Measurements from ENCODE around the gene RHBDL3.

RHBDL3 gene

DNA sequence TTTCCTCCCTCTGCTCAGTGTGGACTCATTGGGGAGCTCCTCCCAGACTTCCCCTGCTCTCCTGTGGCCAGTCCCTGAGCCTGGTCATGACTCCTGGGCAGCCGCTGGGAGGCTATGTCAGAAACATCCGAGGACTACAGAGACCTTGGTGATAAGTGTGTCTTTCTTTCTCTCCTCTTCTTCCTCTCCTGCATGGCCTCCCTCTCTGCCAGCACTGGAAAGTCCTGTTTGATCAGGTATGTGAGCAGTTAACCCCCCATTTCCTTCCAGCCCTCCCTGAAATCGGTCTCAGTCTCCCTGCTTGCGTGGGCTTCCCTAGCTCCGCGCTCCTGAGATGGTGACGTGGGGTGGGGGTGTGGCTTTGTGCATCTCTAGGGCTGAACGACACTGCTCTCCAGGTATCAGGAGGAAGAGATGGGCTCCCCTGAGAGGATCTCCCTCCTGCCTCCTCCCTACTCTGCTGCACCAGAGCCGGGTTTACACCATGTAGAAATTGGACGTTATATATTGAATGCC is 2.1 kb downstream of the RHBDL3 start:
- no peak for DNase-seq

DNA sequence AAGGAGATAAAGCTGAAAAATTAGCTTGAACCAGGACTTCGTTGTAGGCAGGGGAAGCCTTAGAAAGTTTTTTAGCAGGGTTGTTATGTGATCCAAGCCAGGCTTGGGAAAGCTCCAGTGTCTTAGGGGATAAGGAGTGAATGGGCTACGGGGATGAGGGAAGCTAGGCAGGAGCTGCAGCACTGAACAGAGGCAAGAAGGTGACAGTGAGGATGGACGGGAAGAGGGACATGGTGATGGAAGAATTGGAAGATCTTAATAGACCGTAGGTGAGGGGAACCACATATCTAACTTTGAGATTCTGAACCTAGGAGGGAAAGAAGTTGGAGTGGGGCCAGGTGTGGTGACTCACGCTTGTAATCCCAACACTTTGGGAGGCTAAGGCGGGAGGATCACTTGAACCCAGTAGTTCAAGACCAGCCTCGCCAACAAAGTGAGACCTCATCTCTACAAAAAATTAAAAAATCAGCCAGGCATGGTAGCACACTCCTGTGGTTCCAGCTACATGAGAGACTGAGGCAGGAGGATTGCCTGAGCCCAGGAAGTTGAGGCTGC is 3.2 kb downstream of the RHBDL3 start:
- DNase-seq = no peak

DNA sequence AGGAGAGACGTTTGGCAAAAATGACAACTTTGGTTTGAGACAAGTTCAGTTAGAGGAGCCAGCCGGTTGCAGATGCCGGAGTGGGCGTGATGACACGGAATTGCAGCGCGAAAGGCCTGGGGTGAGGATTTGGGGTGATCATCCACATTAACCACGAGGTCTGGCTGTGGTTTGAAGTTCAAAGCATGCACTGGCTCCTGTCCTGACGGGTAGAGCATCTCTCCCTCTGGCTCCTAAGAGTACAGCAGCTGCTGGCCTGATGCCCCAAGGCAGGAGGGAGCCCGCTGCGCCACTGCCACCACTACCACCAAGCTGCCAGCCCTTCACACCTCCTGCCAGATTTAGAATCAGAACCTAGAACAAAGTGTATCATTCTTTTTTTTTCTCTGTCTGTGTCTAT is 3.7 kb downstream of the RHBDL3 start:
- DNase-seq = peak; percentile 22

GRCh38 chr17:32271844-32272243 is 6.2 kb downstream of the RHBDL3 start:
- no peak for DNase-seq

GRCh38 chr17:32274101-32274500 is 8.5 kb downstream of the RHBDL3 start:
- no peak for DNase-seq

DNA sequence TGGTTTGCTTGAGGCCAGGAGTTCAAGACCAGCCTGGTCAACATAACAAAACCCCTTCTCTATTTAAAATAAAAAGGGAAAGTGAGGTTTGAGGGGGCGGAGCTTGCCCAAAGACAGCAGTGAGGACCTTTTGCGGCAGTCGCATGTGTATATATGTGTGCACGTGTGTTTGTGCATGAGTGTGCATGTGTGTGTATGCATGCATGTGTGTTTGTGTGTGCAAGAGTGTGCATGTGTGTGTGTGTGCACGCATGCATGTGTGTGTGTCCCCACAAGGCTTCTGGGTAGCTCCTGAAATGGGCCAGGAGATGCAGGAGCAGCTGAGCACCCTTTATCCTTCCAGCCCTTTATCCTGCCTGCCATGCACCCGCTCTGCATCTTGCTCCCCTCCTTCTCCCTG is 9.0 kb downstream of the RHBDL3 start:
- no peak for DNase-seq

DNA sequence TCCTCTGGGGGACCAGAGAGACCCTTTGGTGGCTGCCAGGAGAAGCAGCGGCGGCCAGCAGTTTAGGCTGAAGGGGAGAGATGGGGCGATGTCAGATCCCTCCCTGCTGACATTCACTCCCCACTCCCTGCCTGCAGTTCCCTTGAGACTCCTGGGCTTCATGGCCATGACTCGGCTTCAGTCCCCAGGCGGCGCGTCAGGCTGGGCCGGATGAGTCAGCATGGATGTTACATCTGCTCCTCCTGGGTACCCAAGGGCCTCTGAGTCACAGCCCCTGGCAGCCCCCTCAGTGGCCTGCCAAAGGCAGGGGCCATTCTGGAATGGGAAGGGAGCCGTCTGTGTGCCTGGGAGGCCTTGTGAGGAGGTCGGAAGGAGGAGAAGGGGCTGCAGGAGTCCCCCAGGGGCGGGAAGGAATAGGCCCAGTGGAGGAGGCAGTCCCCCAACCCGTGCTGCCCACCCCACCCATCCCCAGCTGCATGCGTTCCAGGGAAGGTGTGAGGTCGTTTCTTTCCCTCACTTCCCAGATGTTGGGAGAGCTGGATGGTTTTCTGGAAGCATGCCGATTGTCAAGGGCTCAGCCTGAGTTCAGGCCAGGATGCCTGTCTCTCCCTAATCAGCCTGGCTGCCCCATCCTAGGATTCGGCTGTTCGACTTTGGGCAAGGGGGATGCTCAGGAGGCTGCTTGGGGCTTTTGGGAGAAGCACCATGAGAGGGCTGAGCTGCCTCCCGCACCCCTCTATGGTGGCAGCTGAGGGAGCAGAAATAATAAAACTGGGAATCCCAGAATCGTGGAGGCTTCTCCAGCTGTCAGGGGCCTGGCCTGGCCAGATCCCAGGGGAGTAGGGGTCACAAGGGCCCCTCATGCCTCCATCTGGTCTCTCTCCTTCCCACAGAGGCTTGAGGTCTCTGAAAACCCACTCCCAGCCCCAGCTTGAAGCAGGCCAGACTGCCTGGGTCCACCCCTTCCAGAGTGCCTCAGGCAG is 9.7 kb downstream of the RHBDL3 start:
- DNase-seq = no peak

DNA sequence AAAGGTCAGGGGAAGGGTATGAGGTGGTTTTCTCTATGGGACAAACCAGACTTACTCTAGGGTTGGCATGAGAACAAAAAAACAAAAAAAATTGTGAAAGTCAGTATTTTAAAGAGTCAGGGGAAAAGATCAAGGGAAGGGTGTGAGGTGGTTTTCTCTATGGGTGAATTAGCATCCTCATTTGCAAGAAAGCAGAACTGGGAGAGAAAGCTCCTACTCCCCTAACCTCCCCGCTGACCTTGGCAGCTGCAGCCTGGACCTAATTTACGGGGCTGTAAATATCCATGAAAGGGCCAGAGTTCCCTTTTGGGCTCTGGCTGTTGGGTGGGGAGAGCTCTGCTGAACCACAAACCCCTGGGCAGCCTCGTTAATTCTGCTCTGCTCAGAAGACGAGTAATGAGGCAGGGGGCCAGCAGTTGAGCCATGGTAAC is 10.6 kb downstream of the RHBDL3 start:
- DNase-seq = no peak

- no peak for DNase-seq
Observed at GRCh38 chr17:32277284-32277683, 11.7 kb downstream of the RHBDL3 start.

DNA sequence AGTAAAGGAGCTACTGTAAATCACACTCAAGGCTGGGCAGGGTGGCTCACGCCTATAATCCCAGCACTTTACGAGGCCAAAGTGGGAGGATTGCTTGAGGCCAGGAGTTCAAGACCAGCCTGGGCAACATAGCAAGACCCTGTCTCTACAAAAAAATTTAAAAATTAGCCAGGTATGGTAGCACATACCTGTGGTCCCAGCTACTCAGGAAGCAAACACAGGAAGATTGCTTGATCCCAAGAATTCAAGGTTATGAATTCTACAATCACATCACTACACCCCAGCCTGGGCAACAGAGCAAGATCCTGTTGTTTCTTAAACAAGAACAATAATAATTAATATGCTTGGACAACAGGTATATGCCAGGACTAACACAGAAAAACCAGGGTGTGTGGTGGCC is 13.2 kb downstream of the RHBDL3 start:
- DNase-seq = no peak

DNA sequence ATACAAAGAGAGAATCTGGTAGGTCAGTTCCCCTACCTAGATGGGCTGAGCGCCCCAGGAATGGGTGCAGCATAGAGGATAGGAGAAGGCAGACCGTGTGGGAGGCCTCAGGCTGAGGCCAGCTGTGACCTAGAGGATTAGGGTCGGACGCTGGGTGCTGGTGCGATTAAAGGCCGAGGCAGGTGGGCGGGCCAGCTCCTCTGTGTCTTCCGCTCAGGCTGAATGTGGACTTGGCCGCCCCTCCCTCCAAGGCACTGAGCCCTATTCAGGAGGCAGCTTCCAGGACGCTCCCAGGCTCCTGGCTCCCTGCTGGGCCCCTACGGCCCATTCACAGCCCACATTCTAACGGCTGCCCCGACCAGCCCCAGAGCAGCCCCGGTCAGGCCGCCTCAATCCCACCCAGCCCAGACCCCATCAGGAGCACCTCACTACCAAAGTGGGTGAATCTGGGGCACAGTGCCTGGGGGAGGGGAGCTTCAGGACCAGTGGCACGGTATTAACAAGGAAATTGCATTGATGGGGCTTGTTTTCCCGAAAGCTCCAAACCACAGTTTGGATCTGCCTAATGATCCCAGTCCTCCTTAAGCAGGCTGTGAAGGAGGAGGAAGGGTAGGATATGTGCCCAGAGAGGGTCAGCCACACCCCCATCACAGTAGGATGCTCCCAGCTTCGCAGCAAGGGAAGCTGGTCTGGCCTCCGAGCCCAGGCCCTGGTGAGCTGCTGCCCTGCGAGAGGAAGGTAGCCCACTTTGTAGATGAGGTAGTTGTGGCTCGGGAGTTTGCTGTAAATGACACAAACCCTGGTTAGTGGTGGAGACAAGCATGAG is 14.5 kb downstream of the RHBDL3 start:
- no peak for DNase-seq

DNA sequence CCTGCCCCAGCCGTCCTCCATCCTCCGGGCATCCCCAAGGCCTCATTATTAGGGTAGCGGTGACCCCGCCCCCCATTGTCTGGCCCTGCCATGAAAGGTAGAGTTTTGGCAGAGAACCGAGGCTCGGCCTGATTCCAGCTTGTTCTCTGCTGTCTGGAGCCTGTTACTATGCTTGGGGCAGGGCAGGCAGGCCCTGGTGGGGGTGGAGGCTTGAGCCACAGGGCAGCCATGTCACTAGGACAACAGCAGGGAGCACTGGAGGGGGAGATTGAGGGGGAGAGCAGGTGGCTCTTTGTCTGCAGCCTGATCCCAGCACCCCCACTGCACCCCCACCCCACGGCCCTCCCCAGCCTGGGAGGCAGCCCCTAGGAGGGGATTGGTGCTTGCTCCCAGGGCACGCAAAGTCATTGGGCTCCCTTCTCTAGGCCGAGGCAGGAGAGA is 15.4 kb downstream of the RHBDL3 start:
- DNase-seq = no peak

GRCh38 chr17:32283745-32284201 is 18.1 kb downstream of the RHBDL3 start:
- DNase-seq = no peak

DNA sequence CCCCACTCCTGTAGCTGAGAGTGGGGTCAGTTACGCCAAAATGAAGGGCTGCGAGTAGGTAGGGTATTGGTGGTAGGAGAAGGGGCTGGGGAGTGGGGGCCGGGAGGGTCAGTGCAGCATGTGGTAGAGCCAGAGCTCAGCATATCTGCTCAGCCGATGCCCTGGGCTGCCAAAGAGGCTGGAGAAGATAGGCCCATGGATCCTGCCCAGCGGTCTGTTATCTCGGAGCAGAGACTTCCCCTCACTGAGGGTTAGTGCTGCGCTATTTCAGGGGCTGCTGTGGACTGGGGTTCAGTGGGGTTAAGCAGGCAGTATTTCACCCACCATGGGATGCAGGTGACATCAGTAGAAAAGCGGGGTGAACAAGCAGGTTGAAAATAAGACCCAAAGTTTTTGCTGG is 19.7 kb downstream of the RHBDL3 start:
- no peak for DNase-seq

DNA sequence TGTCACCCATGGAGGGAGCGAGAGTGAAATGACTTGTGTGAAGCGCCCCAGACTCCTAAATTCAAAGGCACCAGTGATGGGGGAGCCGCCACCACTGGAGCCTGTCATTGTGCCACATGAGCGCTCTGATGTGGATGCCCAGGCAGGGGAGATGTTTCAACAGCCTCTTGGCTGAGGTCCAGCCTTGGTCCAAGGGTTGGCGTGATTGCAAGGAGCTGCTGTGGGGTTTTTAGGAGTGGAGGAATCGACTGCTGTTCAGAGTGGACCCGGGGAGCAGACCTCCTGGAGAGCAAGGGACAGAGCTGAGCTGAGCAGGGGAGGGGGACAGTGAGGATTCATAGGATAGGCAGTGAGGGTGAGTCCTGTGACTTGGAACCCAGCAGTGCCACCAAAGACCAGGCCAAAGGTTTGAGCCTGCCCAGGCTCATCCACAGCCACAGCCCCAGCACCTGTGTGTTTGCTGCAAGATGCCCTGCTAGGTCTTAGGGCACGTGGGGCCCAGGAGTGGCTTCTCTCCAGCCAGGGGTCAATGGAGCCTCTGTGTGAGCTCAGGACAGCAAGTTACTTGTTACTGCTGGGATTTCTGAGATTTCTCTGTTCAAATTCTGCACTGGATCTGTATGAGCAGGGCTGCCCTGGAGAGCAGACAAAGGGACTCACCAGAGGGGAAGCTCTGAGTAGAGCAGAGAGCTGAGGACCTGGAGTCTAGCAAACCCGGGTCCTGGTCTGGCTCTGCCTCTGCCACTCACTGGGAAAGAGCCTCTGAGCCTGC is 20.3 kb downstream of the RHBDL3 start:
- DNase-seq = peak; percentile 72

DNA sequence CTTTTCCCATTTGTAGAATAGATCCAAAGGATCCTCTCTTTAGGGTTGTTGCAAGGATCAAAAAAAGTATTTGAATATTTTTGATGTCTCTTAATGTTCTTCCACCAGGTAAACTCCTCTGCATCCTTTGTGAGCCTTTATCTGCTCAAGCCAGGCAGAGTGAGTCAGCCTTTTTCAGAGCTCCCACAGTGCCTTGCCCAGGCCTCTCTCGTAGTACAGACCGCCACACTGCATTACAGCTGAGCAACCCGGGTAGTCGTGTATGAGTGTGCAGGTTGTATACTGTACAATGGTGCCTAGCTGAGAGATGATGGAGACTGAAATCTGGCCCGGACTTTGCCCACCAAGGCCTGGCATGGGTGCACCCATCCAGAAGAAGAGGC is 20.9 kb downstream of the RHBDL3 start:
- DNase-seq = no peak

GRCh38 chr17:32287804-32288511 is 22.3 kb downstream of the RHBDL3 start:
- DNase-seq = no peak

- no peak for DNase-seq
Observed at GRCh38 chr17:32288615-32289014, 23.0 kb downstream of the RHBDL3 start.

GRCh38 chr17:32289471-32290070 is 23.9 kb downstream of the RHBDL3 start:
- no peak for DNase-seq

- no peak for DNase-seq
Observed at GRCh38 chr17:32292094-32292493, 26.5 kb downstream of the RHBDL3 start.

DNA sequence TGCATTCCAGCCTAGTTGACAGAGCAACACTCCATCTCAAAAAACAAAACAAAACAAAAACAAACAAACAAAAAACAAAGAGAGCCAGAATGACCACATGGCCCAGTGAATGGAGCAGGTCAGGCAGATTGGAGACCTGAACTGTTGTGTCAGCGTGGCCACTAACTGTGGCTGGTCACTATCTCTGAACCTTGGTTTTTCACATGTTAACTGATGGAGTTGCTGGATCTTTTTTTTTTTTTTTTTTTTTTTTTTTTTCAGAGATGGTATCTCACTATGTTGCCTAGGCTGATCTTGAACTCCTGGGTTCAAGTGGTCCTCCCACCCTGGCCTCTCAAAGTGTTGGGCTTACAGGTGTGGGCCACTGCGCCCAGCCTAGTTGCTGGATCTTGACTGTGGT is 31.8 kb downstream of the RHBDL3 start:
- no peak for DNase-seq

Data from midbrain (tissue), 1 donor.